Esophagus squamous epithelium (tissue), 4 donors: ENCODE results near the gene ELF5.

Source experiments
- CTCF ChIP-seq, 6 experiments: fragments of 450-650 bp in 4 of 6; fragments of 200-600 bp in 2 of 6; sonication (generic) in 2 of 6; IDR thresholded peaks; one replicate each; pipeline ENCODE4 v1.5.1; 2016 to 2019; ENCODE audit warnings: antibody characterized with exemption in 6 of 6, mild to moderate bottlenecking in 4 of 6, moderate library complexity in 4 of 6
- POLR2A ChIP-seq, 4 donors: fragments of 450-650 bp; IDR thresholded peaks; one replicate each; pipeline ENCODE4 v1.6.1; 2017; ENCODE audit warnings: antibody characterized with exemption in 4 of 4, mild to moderate bottlenecking in 4 of 4, moderate library complexity in 3 of 4

DNA sequence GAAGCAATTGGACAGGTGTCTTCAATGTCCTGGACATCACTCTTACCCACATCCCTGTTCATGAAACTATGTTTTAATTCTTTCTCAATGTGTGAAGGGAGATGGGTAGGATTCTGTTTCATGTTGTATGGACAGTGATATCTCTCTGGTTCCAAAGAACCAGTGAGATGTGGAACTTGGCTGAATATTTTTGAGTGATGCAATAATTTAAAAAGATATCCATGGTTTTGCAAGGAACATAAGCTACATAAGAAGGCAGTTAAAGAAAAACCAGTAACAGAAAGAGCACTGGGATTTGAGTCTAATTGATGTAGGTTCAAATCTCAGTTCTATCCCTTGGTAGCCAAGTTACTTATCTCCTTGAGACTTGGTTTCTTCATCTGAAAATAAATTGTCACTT lies 7.7 kb upstream of the ELF5 start:
- no peak for TF ChIP-seq CTCF (IDR thresholded peaks at IDR 0.05)
- no peak for TF ChIP-seq POLR2A (IDR thresholded peaks at IDR 0.05)
